Measurements from ENCODE around the gene SLC25A17.

DNA sequence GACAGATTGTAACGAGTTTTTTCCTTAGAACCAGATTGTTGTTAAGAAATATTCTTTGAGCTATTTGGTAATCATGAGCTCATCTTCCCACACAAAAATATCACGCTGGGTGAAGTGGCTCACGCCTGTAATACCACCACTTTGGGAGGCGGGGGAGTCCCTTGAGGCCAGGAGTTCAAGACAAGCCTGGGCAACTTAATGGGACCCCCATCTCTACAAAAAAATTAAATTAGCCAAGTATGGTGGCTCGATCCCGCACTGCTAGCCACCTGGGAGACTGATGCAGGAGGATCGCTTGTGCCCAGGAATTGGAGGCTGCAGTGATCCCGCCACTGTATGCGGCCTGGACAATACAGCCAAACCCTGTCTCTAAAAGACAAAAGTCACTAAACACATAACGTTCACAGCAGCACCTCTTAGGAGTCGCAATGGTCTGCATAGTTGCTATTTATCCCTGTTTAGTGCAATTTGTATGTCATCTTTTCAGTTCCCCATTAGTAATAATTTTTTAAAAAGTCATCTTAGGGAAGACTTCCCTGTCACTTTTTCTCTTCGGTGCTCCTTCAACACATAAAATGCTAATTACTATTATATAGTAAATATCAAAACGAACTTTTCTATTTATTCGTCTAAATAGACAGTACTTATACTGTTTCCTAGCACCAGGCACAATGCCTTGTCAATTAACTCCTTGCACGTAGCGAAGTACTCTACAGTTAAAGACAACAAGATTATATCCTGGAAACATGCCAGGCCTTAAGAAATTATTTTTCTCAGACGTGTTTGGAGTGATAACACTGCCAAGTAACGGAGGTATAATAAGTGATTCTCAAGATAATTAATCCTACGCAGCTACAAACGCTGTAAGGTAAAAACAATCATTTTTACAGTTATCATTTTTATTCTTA is 36.2 kb upstream of the SLC25A17 start:
- TF ChIP-seq, protein P1, sequence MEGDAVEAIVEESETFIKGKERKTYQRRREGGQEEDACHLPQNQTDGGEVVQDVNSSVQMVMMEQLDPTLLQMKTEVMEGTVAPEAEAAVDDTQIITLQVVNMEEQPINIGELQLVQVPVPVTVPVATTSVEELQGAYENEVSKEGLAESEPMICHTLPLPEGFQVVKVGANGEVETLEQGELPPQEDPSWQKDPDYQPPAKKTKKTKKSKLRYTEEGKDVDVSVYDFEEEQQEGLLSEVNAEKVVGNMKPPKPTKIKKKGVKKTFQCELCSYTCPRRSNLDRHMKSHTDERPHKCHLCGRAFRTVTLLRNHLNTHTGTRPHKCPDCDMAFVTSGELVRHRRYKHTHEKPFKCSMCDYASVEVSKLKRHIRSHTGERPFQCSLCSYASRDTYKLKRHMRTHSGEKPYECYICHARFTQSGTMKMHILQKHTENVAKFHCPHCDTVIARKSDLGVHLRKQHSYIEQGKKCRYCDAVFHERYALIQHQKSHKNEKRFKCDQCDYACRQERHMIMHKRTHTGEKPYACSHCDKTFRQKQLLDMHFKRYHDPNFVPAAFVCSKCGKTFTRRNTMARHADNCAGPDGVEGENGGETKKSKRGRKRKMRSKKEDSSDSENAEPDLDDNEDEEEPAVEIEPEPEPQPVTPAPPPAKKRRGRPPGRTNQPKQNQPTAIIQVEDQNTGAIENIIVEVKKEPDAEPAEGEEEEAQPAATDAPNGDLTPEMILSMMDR (optimal IDR thresholded peaks at IDR 0.05 in 1 of 3, IDR thresholded peaks at IDR 0.05 in 1 of 3, conservative IDR thresholded peaks at IDR 0.05 in 1 of 3; ENCODE audit: extremely low read depth in 1 of 3, insufficient read depth in 2 of 3, low read length in 3 of 3), result no peak
- TF ChIP-seq EZH2 (IDR thresholded peaks at IDR 0.05; ENCODE audit: low read length), result no peak
